Transverse colon (tissue), 3 donors: ENCODE results near the gene MYO18B.

Source experiments
- POLR2A ChIP-seq: fragments of 450-650 bp; IDR thresholded peaks from one replicate; pipeline ENCODE4 v1.6.1; 2016; ENCODE audit warnings: antibody characterized with exemption, mild to moderate bottlenecking, moderate library complexity
- TF ChIP-seq, protein P1 (sequence below), 5 experiments: fragments of 200-600 bp in 3 of 5; fragments of 450-650 bp in 2 of 5; sonication (generic) in 3 of 5; IDR thresholded peaks; 1 replicate in 2 of 5; 2 replicates in 3 of 5; pipeline ENCODE4 v1.5.1; 2016 to 2017; ENCODE audit warnings: antibody characterized with exemption in 5 of 5, inconsistent platforms in 3 of 5, mild to moderate bottlenecking in 2 of 5, moderate library complexity in 1 of 5

DNA sequence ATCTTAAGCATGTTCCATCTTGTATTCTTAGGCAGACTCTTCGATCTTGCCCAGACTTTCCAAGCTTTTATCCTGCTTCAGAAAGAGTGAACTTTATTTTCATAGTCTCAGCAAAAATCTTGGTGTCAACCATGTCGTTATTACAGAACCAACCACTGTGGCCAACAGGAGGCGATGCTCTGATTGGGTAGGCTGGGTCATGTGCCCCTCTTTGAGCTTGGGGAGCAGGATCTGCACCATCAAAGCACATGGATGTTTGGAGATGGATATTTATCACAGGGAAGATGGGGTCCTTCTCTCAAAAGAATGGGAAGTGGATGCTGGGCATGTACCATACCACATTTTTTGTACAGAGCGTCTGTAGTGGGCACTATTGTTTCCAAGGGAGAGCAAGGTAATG lies 197.4 kb downstream of the MYO18B start:
- TF ChIP-seq, protein P1, sequence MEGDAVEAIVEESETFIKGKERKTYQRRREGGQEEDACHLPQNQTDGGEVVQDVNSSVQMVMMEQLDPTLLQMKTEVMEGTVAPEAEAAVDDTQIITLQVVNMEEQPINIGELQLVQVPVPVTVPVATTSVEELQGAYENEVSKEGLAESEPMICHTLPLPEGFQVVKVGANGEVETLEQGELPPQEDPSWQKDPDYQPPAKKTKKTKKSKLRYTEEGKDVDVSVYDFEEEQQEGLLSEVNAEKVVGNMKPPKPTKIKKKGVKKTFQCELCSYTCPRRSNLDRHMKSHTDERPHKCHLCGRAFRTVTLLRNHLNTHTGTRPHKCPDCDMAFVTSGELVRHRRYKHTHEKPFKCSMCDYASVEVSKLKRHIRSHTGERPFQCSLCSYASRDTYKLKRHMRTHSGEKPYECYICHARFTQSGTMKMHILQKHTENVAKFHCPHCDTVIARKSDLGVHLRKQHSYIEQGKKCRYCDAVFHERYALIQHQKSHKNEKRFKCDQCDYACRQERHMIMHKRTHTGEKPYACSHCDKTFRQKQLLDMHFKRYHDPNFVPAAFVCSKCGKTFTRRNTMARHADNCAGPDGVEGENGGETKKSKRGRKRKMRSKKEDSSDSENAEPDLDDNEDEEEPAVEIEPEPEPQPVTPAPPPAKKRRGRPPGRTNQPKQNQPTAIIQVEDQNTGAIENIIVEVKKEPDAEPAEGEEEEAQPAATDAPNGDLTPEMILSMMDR (IDR thresholded peaks at IDR 0.05), result no peak
- no peak for TF ChIP-seq POLR2A
